ENCODE measurements around the gene HFE. TPM values are rescaled to one million over a fixed set of nuclear protein-coding genes. Genes with fewer than 3 reads are reported as not detected.
A peak's percentile ranks its signal among the peaks of the same experiment; 100 is the strongest.

HFE gene
- total and polyA plus RNA-seq, 2 of the 13 experiments (the other 11 are each of a cell fraction or from before 2014, with no cell fraction given): 3.7 to 6.3 TPM

DNA sequence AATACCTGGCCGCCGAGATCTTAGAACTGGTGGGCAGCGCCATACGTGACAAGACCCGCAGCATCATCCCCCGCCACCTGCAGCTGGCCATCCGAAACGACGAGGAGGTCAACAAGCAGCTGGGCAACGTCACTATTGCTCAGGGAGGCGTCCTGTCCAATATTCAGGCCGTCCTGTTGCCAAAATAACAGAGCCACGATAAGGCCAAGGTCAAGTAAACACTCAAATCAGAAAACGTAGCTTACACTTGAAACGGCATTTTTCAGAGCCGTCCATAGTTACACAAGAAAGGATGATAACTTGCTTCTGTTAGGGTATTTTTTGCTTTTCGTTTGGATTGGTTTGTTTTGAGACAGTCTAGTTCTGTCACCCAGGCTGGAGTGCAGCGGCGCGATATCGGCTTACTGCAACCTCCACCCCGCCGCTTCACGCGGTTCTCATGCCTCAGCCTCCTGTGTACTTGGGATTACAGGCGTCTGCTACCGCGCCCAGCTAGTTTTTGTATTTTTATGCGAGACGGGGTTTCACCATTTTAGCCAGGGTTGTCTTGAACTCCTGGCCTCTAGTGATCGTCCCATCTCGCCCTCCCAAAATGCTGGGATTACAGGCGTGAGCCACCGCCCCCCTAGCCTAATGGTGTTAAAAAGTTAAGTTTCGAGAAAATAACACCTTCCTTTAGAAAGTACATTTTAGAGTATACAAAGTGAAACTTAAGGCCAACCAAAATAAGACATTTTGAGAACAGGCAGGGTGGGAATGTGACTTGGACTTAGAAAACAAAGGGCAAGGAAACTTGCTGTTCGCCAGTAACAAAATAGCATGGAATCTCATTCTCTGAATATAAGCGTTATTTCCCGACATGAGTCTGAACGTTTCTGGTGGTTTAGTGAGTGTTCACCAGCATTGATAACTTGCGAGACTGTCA, 42.8 kb upstream of the HFE start (continued):
- TF ChIP-seq, protein P1, sequence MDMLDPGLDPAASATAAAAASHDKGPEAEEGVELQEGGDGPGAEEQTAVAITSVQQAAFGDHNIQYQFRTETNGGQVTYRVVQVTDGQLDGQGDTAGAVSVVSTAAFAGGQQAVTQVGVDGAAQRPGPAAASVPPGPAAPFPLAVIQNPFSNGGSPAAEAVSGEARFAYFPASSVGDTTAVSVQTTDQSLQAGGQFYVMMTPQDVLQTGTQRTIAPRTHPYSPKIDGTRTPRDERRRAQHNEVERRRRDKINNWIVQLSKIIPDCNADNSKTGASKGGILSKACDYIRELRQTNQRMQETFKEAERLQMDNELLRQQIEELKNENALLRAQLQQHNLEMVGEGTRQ (IDR thresholded peaks at IDR 0.05; ENCODE audit: low read depth, low read length): no peak
- TF ChIP-seq, protein P1 (CRISPR knock-in tag; IDR thresholded peaks at IDR 0.05; ENCODE audit: borderline replicate concordance): no peak
- no peak for TF ChIP-seq DPF2 (CRISPR knock-in tag; IDR thresholded peaks at IDR 0.05; ENCODE audit: borderline replicate concordance, low read depth)
- TF ChIP-seq, protein P2, sequence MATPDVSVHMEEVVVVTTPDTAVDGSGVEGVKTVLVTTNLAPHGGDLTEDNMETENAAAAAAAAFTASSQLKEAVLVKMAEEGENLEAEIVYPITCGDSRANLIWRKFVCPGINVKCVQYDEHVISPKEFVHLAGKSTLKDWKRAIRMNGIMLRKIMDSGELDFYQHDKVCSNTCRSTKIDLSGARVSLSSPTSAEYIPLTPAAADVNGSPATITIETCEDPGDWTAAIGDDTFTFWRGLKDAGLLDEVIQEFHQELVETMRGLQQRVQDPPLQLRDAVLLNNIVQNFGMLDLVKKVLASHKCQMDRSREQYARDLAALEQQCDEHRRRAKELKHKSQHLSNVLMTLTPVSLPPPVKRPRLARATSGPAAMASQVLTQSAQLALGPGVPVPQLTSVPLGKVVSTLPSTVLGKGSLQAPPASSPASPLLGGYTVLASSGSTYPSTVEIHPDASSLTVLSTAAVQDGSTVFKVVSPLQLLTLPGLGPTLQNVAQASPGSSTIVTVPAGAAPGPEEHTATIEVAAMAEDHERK (CRISPR knock-in tag; IDR thresholded peaks at IDR 0.05; ENCODE audit: low read depth): no peak
- peak; percentile 57 to 65 for TF ChIP-seq POLR2A (IDR thresholded peaks at IDR 0.05; ENCODE audit: insufficient read depth in 1 of 2, low read depth in 2 of 2, low read length in 2 of 2)
- TF ChIP-seq HHEX (CRISPR knock-in tag; IDR thresholded peaks at IDR 0.05): no peak
- TF ChIP-seq, protein P3, sequence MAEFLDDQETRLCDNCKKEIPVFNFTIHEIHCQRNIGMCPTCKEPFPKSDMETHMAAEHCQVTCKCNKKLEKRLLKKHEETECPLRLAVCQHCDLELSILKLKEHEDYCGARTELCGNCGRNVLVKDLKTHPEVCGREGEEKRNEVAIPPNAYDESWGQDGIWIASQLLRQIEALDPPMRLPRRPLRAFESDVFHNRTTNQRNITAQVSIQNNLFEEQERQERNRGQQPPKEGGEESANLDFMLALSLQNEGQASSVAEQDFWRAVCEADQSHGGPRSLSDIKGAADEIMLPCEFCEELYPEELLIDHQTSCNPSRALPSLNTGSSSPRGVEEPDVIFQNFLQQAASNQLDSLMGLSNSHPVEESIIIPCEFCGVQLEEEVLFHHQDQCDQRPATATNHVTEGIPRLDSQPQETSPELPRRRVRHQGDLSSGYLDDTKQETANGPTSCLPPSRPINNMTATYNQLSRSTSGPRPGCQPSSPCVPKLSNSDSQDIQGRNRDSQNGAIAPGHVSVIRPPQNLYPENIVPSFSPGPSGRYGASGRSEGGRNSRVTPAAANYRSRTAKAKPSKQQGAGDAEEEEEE (CRISPR knock-in tag; IDR thresholded peaks at IDR 0.05; ENCODE audit: borderline replicate concordance): no peak
- TF ChIP-seq ZNF562 (CRISPR knock-in tag; IDR thresholded peaks at IDR 0.05; ENCODE audit: borderline replicate concordance): no peak
- TF ChIP-seq, protein P4, sequence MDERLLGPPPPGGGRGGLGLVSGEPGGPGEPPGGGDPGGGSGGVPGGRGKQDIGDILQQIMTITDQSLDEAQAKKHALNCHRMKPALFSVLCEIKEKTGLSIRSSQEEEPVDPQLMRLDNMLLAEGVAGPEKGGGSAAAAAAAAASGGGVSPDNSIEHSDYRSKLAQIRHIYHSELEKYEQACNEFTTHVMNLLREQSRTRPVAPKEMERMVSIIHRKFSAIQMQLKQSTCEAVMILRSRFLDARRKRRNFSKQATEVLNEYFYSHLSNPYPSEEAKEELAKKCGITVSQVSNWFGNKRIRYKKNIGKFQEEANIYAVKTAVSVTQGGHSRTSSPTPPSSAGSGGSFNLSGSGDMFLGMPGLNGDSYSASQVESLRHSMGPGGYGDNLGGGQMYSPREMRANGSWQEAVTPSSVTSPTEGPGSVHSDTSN (CRISPR knock-in tag; IDR thresholded peaks at IDR 0.05): no peak
- TF ChIP-seq FOXA3 (CRISPR knock-in tag; IDR thresholded peaks at IDR 0.05): peak; percentile 68
- no peak for TF ChIP-seq ZNF468 (CRISPR knock-in tag; IDR thresholded peaks at IDR 0.05)
- no peak for TF ChIP-seq NFIB (CRISPR knock-in tag; IDR thresholded peaks at IDR 0.05; ENCODE audit: borderline replicate concordance)
- no peak for TF ChIP-seq KLF12 (CRISPR knock-in tag; IDR thresholded peaks at IDR 0.05; ENCODE audit: borderline replicate concordance)
- no peak for TF ChIP-seq BORCS8-MEF2B (CRISPR knock-in tag; IDR thresholded peaks at IDR 0.05)
- TF ChIP-seq, protein P5, sequence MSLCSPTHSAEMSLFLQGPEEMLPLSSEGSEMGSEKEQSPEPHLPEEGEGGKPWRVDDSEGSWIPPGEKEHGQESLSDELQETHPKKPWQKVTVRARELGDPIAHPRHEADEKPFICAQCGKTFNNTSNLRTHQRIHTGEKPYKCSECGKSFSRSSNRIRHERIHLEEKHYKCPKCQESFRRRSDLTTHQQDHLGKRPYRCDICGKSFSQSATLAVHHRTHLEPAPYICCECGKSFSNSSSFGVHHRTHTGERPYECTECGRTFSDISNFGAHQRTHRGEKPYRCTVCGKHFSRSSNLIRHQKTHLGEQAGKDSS (CRISPR knock-in tag; IDR thresholded peaks at IDR 0.05; ENCODE audit: borderline replicate concordance, low read depth): no peak; the same call in 1 of the 2 replicates
- TF ChIP-seq SIN3B (IDR thresholded peaks at IDR 0.05; ENCODE audit: low read length): no peak
- no peak for TF ChIP-seq ZNF101 (CRISPR knock-in tag; IDR thresholded peaks at IDR 0.05; ENCODE audit: borderline replicate concordance, low read depth)
- TF ChIP-seq, protein P6, sequence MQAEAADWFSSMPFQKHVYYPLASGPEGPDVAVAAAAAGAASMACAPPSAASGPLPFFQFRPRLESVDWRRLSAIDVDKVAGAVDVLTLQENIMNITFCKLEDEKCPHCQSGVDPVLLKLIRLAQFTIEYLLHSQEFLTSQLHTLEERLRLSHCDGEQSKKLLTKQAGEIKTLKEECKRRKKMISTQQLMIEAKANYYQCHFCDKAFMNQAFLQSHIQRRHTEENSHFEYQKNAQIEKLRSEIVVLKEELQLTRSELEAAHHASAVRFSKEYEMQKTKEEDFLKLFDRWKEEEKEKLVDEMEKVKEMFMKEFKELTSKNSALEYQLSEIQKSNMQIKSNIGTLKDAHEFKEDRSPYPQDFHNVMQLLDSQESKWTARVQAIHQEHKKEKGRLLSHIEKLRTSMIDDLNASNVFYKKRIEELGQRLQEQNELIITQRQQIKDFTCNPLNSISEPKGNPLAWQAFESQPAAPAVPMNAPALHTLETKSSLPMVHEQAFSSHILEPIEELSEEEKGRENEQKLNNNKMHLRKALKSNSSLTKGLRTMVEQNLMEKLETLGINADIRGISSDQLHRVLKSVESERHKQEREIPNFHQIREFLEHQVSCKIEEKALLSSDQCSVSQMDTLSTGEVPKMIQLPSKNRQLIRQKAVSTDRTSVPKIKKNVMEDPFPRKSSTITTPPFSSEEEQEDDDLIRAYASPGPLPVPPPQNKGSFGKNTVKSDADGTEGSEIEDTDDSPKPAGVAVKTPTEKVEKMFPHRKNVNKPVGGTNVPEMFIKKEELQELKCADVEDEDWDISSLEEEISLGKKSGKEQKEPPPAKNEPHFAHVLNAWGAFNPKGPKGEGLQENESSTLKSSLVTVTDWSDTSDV (CRISPR knock-in tag; IDR thresholded peaks at IDR 0.05): no peak
- TF ChIP-seq MXD4 (CRISPR knock-in tag; IDR thresholded peaks at IDR 0.05): no peak; the same call in 1 of the 2 replicates
